Activated effector memory CD4-positive, alpha-beta T cell treated with anti-CD3 and anti-CD28 coated beads, Interleukin-2, amount 50 U/mL, for 16 hours (primary cell): ENCODE results near the gene RIN3.

Source experiments
- DNase-seq: peaks from one replicate; pipeline ENCODE4 v3.0.0-alpha.2; 2020

The RIN3 gene

GRCh38 chr14:92676403-92677086 lies 163.0 kb downstream of the RIN3 start:
- peak; percentile 64 for DNase-seq

- peak; percentile 74 for DNase-seq
Measured at GRCh38 chr14:92677087-92677668, 163.6 kb downstream of the RIN3 start.

GRCh38 chr14:92677955-92678354 lies 164.4 kb downstream of the RIN3 start:
- DNase-seq = peak; percentile 38

GRCh38 chr14:92678766-92679165 lies 165.2 kb downstream of the RIN3 start:
- no peak for DNase-seq

GRCh38 chr14:92679246-92679645 lies 165.7 kb downstream of the RIN3 start:
- peak; percentile 60 for DNase-seq

GRCh38 chr14:92680330-92680729 lies 166.7 kb downstream of the RIN3 start:
- peak; percentile 31 for DNase-seq

- peak; percentile 89 for DNase-seq
Measured at GRCh38 chr14:92680781-92681650, 167.4 kb downstream of the RIN3 start.

GRCh38 chr14:92683041-92683440 lies 169.5 kb downstream of the RIN3 start:
- no peak for DNase-seq

- peak; percentile 62 for DNase-seq
Measured at GRCh38 chr14:92684801-92685560, 171.4 kb downstream of the RIN3 start.

GRCh38 chr14:92685784-92686355 lies 172.3 kb downstream of the RIN3 start:
- peak; percentile 58 for DNase-seq

- DNase-seq = no peak
Measured at GRCh38 chr14:92686411-92686899, 172.9 kb downstream of the RIN3 start.

- peak; percentile 87 for DNase-seq
Measured at GRCh38 chr14:92686900-92687427, 173.4 kb downstream of the RIN3 start.

GRCh38 chr14:92687681-92688433 lies 174.3 kb downstream of the RIN3 start:
- DNase-seq = peak; percentile 60

- DNase-seq = peak; percentile 63
Measured at GRCh38 chr14:92688434-92689375, 175.1 kb downstream of the RIN3 start.

- peak; percentile 62 for DNase-seq
Measured at GRCh38 chr14:92690171-92691011, 176.8 kb downstream of the RIN3 start.

GRCh38 chr14:92692822-92693226 lies 179.2 kb downstream of the RIN3 start:
- DNase-seq = peak; percentile 64

- DNase-seq = peak; percentile 58
Measured at GRCh38 chr14:92693998-92694795, 180.6 kb downstream of the RIN3 start.

GRCh38 chr14:92694807-92695206 lies 181.2 kb downstream of the RIN3 start:
- peak; percentile 56 for DNase-seq
